ENCODE data around the gene TXNIP. TPM values are rescaled to one million over a fixed set of nuclear protein-coding genes. Genes with fewer than 3 reads are reported as not detected.

TXNIP gene
- total RNA-seq = 267 and 294 TPM in 2 replicates

DNA sequence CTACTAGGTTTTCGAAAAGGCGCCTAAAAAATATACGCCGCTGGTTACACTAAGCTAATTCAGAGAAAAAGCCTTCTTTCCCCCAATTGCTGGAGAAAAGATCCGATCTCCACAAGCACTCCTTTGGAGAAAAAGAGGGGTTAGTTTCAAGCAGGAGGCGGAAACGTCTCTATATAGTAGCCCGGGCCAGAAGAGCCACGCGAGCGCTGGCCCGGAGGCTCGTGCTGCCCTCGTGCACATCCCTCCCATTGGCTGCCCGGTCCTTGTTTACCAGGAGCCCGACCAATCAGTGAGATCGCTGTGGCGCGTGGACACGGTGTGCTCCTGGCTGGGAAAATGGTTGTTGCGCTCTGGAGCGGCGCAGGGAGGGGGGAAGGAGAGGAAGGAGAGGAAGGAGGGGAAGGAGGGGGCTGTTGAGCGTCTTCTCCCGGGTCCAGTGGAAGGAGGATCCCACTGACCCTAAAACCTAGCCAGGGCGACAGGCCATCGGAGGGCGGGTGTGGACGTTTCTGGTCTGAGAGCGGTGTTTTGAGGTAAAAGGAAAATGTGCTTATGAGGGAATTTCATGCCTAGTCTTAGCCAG, at the start of gene TXNIP:
Gene TXNIP (minus strand): TSS at position 147 of the 583 bp plus-strand sequence. CDS start 313 bp downstream, outside the sequence.

GRCh38 chr1:146021622-146022402, 25.4 kb upstream of the TXNIP start, which contains the start of gene HJV:
HJV (minus strand) TSS chr1:146021735; CDS start chr1:146020231, 1,504 bp downstream.

GRCh38 chr1:145964328-145965118, 31.9 kb downstream of the TXNIP start, which contains the start of the genes ANKRD34A and POLR3GL:
ANKRD34A (minus strand) TSS chr1:145964575; CDS start chr1:145961759, 2,816 bp downstream.
POLR3GL (plus strand) TSS chr1:145964690; CDS start chr1:145974866, 10,176 bp downstream.

GRCh38 chr1:145957443-145958319, 38.7 kb downstream of the TXNIP start, which contains the start of gene LIX1L:
LIX1L (minus strand) TSS chr1:145958017; CDS start chr1:145957927, 90 bp downstream.

Other genes starting within 250 kb of the TXNIP start
- gene RNF115, start 172.5 kb downstream of the TXNIP start, total RNA-seq = 4.0 and 5.9 TPM in 2 replicates
- gene POLR3C, start 172.4 kb downstream of the TXNIP start, total RNA-seq = 21.5 and 26.1 TPM in 2 replicates
- 2.5 and 5.1 TPM in 2 replicates for gene NUDT17, start 150.9 kb downstream of the TXNIP start, total RNA-seq
- gene PIAS3, start 137.5 kb downstream of the TXNIP start, total RNA-seq = 36.7 and 53.5 TPM in 2 replicates
- gene ANKRD35, start 110.7 kb downstream of the TXNIP start, total RNA-seq = 16.9 and 19.6 TPM in 2 replicates
- gene ITGA10, start 86.5 kb downstream of the TXNIP start, total RNA-seq = 0.65 and 1.4 TPM in 2 replicates
- 28.5 and 31.9 TPM in 2 replicates for gene PEX11B, start 77.9 kb downstream of the TXNIP start, total RNA-seq
- gene RBM8A, start 69.1 kb downstream of the TXNIP start, total RNA-seq = 173 and 381 TPM in 2 replicates
- 11.7 and 11.8 TPM in 2 replicates for gene LIX1L, start 38.6 kb downstream of the TXNIP start, total RNA-seq
- gene ANKRD34A, start 32.0 kb downstream of the TXNIP start, total RNA-seq = 0.28 and 0.49 TPM in 2 replicates
- gene POLR3GL, start 31.9 kb downstream of the TXNIP start, total RNA-seq = 10.9 and 14.2 TPM in 2 replicates
- gene HJV, start 25.2 kb upstream of the TXNIP start, total RNA-seq = not detected in 2 replicates
- gene NBPF10, start 148.2 kb upstream of the TXNIP start, total RNA-seq = 0.09 and 0.28 TPM in 2 replicates
- gene NOTCH2NLA, start 232.4 kb upstream of the TXNIP start, total RNA-seq = 33.4 and 38.5 TPM in 2 replicates